ENCODE data around the gene SPCS3.
"Not testable (repeated sequence)": the region's sequence is repeated elsewhere in the genome, so short reads cannot be mapped to it uniquely, and the experiment has no call there.

Gene SPCS3

GRCh38 chr4:176319704-176320339 lies at the start of gene SPCS3:
Gene SPCS3 (plus strand): TSS chr4:176319966. CDS start chr4:176320077, 111 bp downstream.
- peak; percentile 94 for DNase-seq

GRCh38 chr4:176270669-176271068 lies 49.1 kb upstream of the SPCS3 start:
- no peak for DNase-seq

- DNase-seq: no peak
Observed at GRCh38 chr4:176271749-176272148, 48.0 kb upstream of the SPCS3 start.

GRCh38 chr4:176272799-176273198 lies 47.0 kb upstream of the SPCS3 start:
- DNase-seq: no peak

GRCh38 chr4:176273736-176274135 lies 46.0 kb upstream of the SPCS3 start:
- DNase-seq: no peak

- DNase-seq: no peak
Observed at GRCh38 chr4:176274441-176274840, 45.3 kb upstream of the SPCS3 start.

GRCh38 chr4:176276710-176277109 lies 43.1 kb upstream of the SPCS3 start:
- DNase-seq: no peak

- peak; percentile 57 for DNase-seq
Observed at GRCh38 chr4:176277162-176277904, 42.4 kb upstream of the SPCS3 start.

GRCh38 chr4:176279560-176279959 lies 40.2 kb upstream of the SPCS3 start:
- DNase-seq: not testable (repeated sequence)

- DNase-seq: no peak
Observed at GRCh38 chr4:176286728-176287127, 33.0 kb upstream of the SPCS3 start.

- no peak for DNase-seq
Observed at GRCh38 chr4:176287546-176287945, 32.2 kb upstream of the SPCS3 start.

- no peak for DNase-seq
Observed at GRCh38 chr4:176288020-176288419, 31.7 kb upstream of the SPCS3 start.

GRCh38 chr4:176289561-176289960 lies 30.2 kb upstream of the SPCS3 start:
- DNase-seq: no peak

GRCh38 chr4:176290520-176290919 lies 29.2 kb upstream of the SPCS3 start:
- no peak for DNase-seq

GRCh38 chr4:176291748-176292147 lies 28.0 kb upstream of the SPCS3 start:
- DNase-seq: no peak

GRCh38 chr4:176292920-176293319 lies 26.8 kb upstream of the SPCS3 start:
- DNase-seq: no peak

- DNase-seq: no peak
Observed at GRCh38 chr4:176293660-176294059, 26.1 kb upstream of the SPCS3 start.

GRCh38 chr4:176295907-176296306 lies 23.9 kb upstream of the SPCS3 start:
- not testable (repeated sequence) for DNase-seq

- DNase-seq: no peak
Observed at GRCh38 chr4:176298664-176299063, 21.1 kb upstream of the SPCS3 start.

- DNase-seq: no peak
Observed at GRCh38 chr4:176300036-176300435, 19.7 kb upstream of the SPCS3 start.

GRCh38 chr4:176300565-176300964 lies 19.2 kb upstream of the SPCS3 start:
- DNase-seq: no peak

- no peak for DNase-seq
Observed at GRCh38 chr4:176302283-176303275, 17.2 kb upstream of the SPCS3 start.

GRCh38 chr4:176303938-176304337 lies 15.8 kb upstream of the SPCS3 start:
- DNase-seq: no peak
